Natural killer cell (primary cell): ENCODE results near the gene FHIT. TPM values are rescaled to one million over a fixed set of nuclear protein-coding genes. Genes with fewer than 3 reads are reported as not detected.

Experiments
- ATAC-seq, 3 donors: fragments of 150-1000 bp in 2 of 3; fragments of 200-7000 bp in 1 of 3; cut with Tn5 transposase; 1 replicate in 1 of 3; 2 replicates in 2 of 3; pipeline ENCODE4 v1.10.0; 2021; ENCODE audit warnings: mild to moderate bottlenecking in 2 of 3, moderate library complexity in 2 of 3
- DNase-seq, 2 donors: peaks; one replicate each; pipeline versions ENCODE4 v3.0.0 to v3.0.0-alpha.2; 2013 to 2021; ENCODE audit warnings: mixed read lengths in 1 of 2
- H3K27ac ChIP-seq: one replicate; pipeline ENCODE4 v1.5.1; 2013; ENCODE audit warnings: mild to moderate bottlenecking, low read length
- H3K27me3 ChIP-seq: one replicate; pipeline ENCODE4 v1.6.1; 2013; ENCODE audit warnings: low read length; ENCODE audit not compliant: control insufficient read depth, insufficient read depth
- H3K36me3 ChIP-seq: one replicate; pipeline ENCODE4 v1.6.1; 2013; ENCODE audit warnings: low read length; ENCODE audit not compliant: control insufficient read depth, insufficient read depth
- H3K4me1 ChIP-seq: one replicate; pipeline ENCODE4 v1.6.1; 2013; ENCODE audit warnings: low read length; ENCODE audit not compliant: control insufficient read depth, insufficient read depth
- H3K4me3 ChIP-seq: one replicate; pipeline ENCODE4 v1.5.1; 2013; ENCODE audit warnings: low read length
- H3K9me3 ChIP-seq: one replicate; pipeline ENCODE4 v1.6.1; 2013; ENCODE audit warnings: low read length; ENCODE audit not compliant: control insufficient read depth, insufficient read depth
- H3K27ac Mint-ChIP-seq, 2 donors: one replicate each; pipeline ENCODE4 v1.8.0; 2022; ENCODE audit warnings: mild to moderate bottlenecking in 2 of 2, mixed read lengths in 2 of 2, moderate library complexity in 1 of 2
- H3K27me3 Mint-ChIP-seq, 2 donors: one replicate each; pipeline ENCODE4 v1.8.0; 2022; ENCODE audit warnings: low read depth in 2 of 2, mixed read lengths in 2 of 2
- H3K36me3 Mint-ChIP-seq: one replicate; pipeline ENCODE4 v1.8.0; 2022; ENCODE audit warnings: mixed read lengths
- H3K4me1 Mint-ChIP-seq, 2 donors: one replicate each; pipeline ENCODE4 v1.8.0; 2022; ENCODE audit warnings: mixed read lengths in 2 of 2
- H3K4me3 Mint-ChIP-seq: one replicate; pipeline ENCODE4 v1.8.0; 2022; ENCODE audit warnings: mild to moderate bottlenecking, moderate library complexity, mixed read lengths
- H3K9me3 Mint-ChIP-seq, 2 donors: one replicate each; pipeline ENCODE4 v1.8.0; 2022; ENCODE audit warnings: mixed read lengths in 2 of 2
- WGBS: methylation state at CpG from one replicate; pipeline ENCODE4 v1.1.7; 2013; ENCODE audit warnings: missing lambda C conversion rate; ENCODE audit not compliant: insufficient coverage; 5-methylcytosine and 5-hydroxymethylcytosine counted together
- intact Hi-C: fragments of 100-400 bp; cut with micrococcal nuclease; formaldehyde crosslinking; loops from one replicate; pipeline ENCODE4 v1.14.2; 2022
- total RNA-seq, 4 donors: library from RNA; stranded (reverse); fragments of 120-200 nt in 1 of 4; gene quantifications; one replicate each; pipeline versions ENCODE4 v1.2.3 to v1.2.4, GENCODE V29; 2013 to 2022
- TF ChIP-seq, protein P1 (sequence below): fragments of 200-600 bp; IDR thresholded peaks from one replicate; pipeline ENCODE4 v1.8.0; 2022; ENCODE audit warnings: antibody characterized with exemption

FHIT gene
- total RNA-seq, 3 donors from 2014 or later (not counting 1 experiment from before 2014, with no cell fraction given), result 2.7 to 6.1 (median 3.3) TPM

- TF ChIP-seq, protein P1, sequence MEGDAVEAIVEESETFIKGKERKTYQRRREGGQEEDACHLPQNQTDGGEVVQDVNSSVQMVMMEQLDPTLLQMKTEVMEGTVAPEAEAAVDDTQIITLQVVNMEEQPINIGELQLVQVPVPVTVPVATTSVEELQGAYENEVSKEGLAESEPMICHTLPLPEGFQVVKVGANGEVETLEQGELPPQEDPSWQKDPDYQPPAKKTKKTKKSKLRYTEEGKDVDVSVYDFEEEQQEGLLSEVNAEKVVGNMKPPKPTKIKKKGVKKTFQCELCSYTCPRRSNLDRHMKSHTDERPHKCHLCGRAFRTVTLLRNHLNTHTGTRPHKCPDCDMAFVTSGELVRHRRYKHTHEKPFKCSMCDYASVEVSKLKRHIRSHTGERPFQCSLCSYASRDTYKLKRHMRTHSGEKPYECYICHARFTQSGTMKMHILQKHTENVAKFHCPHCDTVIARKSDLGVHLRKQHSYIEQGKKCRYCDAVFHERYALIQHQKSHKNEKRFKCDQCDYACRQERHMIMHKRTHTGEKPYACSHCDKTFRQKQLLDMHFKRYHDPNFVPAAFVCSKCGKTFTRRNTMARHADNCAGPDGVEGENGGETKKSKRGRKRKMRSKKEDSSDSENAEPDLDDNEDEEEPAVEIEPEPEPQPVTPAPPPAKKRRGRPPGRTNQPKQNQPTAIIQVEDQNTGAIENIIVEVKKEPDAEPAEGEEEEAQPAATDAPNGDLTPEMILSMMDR, result no peak
- Histone ChIP-seq H3K4me1 (no peaks in the 10 kb centered on the region), H3K27ac (no peak overlapping the region), H3K36me3 (no peaks in the 10 kb centered on the region), H3K4me3 (no peak overlapping the region), H3K9me3 (no peaks in the 10 kb centered on the region), H3K27me3 (no peaks in the 10 kb centered on the region)
- intact Hi-C loops, result no loop called here
- no peaks in the 10 kb centered on the region for H3K9me3 Mint-ChIP-seq
- 94% methylated on average over 14 of the region's 15 CpGs for WGBS
- no peaks in the 10 kb centered on the region for H3K4me1 Mint-ChIP-seq
- DNase-seq, result peak in 1 of 2 donors; percentile 22
- ATAC-seq, result no peak
- no peaks in the 10 kb centered on the region for H3K36me3 Mint-ChIP-seq
- no peak overlapping the region for H3K27ac Mint-ChIP-seq
- no peak overlapping the region for H3K4me3 Mint-ChIP-seq
- H3K27me3 Mint-ChIP-seq, result no peaks in the 10 kb centered on the region
Observed at GRCh38 chr3:60147249-60147950, 1103.9 kb downstream of the FHIT start.

- no peaks in the 10 kb centered on the region for H3K4me1 Mint-ChIP-seq
- ATAC-seq, result no peak
- no peaks in the 10 kb centered on the region for H3K9me3 ChIP-seq
Observed at GRCh38 chr3:60146121-60146520, 1105.1 kb downstream of the FHIT start.

DNA sequence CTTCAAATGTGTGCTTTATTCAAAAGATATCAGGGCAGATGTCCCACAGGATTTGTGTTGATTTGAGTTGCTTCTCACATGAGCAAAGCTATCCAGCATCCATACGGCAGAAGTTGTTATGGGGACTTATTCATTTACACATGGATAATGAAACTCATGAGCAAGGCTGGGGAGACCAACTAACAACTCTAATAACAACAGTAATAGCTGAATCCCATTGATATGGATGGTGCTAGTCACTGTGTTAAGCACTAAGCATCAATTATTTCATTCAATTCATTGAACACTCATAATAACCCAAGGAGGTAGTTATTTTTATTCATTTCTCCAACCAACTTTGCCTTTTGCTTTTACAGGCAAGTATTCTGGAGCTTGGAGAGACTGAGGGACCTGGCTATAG is 1107.2 kb downstream of the FHIT start:
- WGBS, result no CpG with 5 or more reads among the region's 1 CpG
- no peak for DNase-seq
- Mint-ChIP-seq H3K36me3 (no peaks in the 10 kb centered on the region), H3K27ac (no peak overlapping the region), H3K27me3 (no peaks in the 10 kb centered on the region), H3K4me3 (no peak overlapping the region), H3K4me1 (no peaks in the 10 kb centered on the region), H3K9me3 (no peaks in the 10 kb centered on the region)
- Histone ChIP-seq H3K4me1 (no peaks in the 10 kb centered on the region), H3K9me3 (no peaks in the 10 kb centered on the region), H3K36me3 (no peaks in the 10 kb centered on the region), H3K27ac (no peak overlapping the region), H3K27me3 (no peaks in the 10 kb centered on the region), H3K4me3 (no peak overlapping the region)
- TF ChIP-seq, protein P1, result no peak
- no peak for ATAC-seq
- intact Hi-C loops, result no loop called here

More at GRCh38 chr3:60146121-60146520, 1105.1 kb downstream of the FHIT start:
- WGBS, result no CpG with 5 or more reads among the region's 1 CpG
- H3K27ac Mint-ChIP-seq, result no peak overlapping the region
- Histone ChIP-seq H3K27ac (no peak overlapping the region), H3K36me3 (no peaks in the 10 kb centered on the region), H3K4me3 (no peak overlapping the region), H3K4me1 (no peaks in the 10 kb centered on the region), H3K27me3 (no peaks in the 10 kb centered on the region)
- intact Hi-C loops, result no loop called here
- no peaks in the 10 kb centered on the region for H3K36me3 Mint-ChIP-seq
- no peak overlapping the region for H3K4me3 Mint-ChIP-seq
- TF ChIP-seq, protein P1, result no peak
- no peaks in the 10 kb centered on the region for H3K9me3 Mint-ChIP-seq
- no peaks in the 10 kb centered on the region for H3K27me3 Mint-ChIP-seq
- DNase-seq, result no peak

- Histone ChIP-seq H3K4me3 (no peak overlapping the region), H3K4me1 (no peaks in the 10 kb centered on the region), H3K27me3 (no peaks in the 10 kb centered on the region), H3K27ac (no peak overlapping the region), H3K36me3 (no peaks in the 10 kb centered on the region), H3K9me3 (no peaks in the 10 kb centered on the region)
- H3K27me3 Mint-ChIP-seq, result no peaks in the 10 kb centered on the region
- no peaks in the 10 kb centered on the region for H3K36me3 Mint-ChIP-seq
- ATAC-seq (no peak), DNase-seq (no peak)
- intact Hi-C loops, result no loop called here
- TF ChIP-seq, protein P1, result no peak
- no peaks in the 10 kb centered on the region for H3K9me3 Mint-ChIP-seq
- no peak overlapping the region for H3K4me3 Mint-ChIP-seq
- WGBS, result 67% methylated on average over 1 of the region's 2 CpGs
- no peak overlapping the region for H3K27ac Mint-ChIP-seq
- H3K4me1 Mint-ChIP-seq, result peaks cover 0 to 5% of the 10 kb centered on the region in 2 donors
Observed at GRCh38 chr3:60142009-60142408, 1109.2 kb downstream of the FHIT start.
